Lower leg skin (tissue), 4 donors: ENCODE data around the gene FAM131C. TPM values are rescaled to one million over a fixed set of nuclear protein-coding genes. Genes with fewer than 3 reads are reported as not detected.

Source experiments
- DNase-seq, 2 donors: peaks; one replicate each; pipeline ENCODE4 v3.0.0-alpha.2; 2019; ENCODE audit warnings: low spot score in 2 of 2
- H3K4me3 ChIP-seq: fragments of 200-600 bp; sonication (generic); 2 replicates; pipeline ENCODE4 v1.5.1; 2017; ENCODE audit warnings: mild to moderate bottlenecking, low read depth; ENCODE audit not compliant: poor library complexity, severe bottlenecking
- POLR2A ChIP-seq, 2 donors: fragments of 450-650 bp; IDR thresholded peaks; one replicate each; pipeline ENCODE4 v1.6.1; 2016 to 2017; ENCODE audit warnings: antibody characterized with exemption in 2 of 2, mild to moderate bottlenecking in 1 of 2, moderate library complexity in 1 of 2
- WGBS, 2 donors: methylation state at CpG; one replicate each; pipeline ENCODE4 v1.1.5; 2018; 5-methylcytosine and 5-hydroxymethylcytosine counted together
- intact Hi-C: fragments of 100-400 bp; cut with DNase I; formaldehyde crosslinking; loops from one replicate; pipeline ENCODE4 v1.15.0; 2023; ENCODE audit warnings: low total_unique reads
- total RNA-seq, 4 donors: library from RNA; depleted of rRNA; stranded (reverse); fragments of >200 nt; gene quantifications; one replicate each; pipeline ENCODE4 v1.1.0, GENCODE V29; 2016
- TF ChIP-seq, protein P1 (sequence below), 3 donors: fragments of 450-650 bp; IDR thresholded peaks; one replicate each; pipeline ENCODE4 v1.5.1; 2016; ENCODE audit warnings: antibody characterized with exemption in 3 of 3, mild to moderate bottlenecking in 3 of 3, moderate library complexity in 2 of 3

The FAM131C gene
- total RNA-seq, 4 donors from 2014 or later: 1.1 to 2.6 (median 1.7) TPM

DNA sequence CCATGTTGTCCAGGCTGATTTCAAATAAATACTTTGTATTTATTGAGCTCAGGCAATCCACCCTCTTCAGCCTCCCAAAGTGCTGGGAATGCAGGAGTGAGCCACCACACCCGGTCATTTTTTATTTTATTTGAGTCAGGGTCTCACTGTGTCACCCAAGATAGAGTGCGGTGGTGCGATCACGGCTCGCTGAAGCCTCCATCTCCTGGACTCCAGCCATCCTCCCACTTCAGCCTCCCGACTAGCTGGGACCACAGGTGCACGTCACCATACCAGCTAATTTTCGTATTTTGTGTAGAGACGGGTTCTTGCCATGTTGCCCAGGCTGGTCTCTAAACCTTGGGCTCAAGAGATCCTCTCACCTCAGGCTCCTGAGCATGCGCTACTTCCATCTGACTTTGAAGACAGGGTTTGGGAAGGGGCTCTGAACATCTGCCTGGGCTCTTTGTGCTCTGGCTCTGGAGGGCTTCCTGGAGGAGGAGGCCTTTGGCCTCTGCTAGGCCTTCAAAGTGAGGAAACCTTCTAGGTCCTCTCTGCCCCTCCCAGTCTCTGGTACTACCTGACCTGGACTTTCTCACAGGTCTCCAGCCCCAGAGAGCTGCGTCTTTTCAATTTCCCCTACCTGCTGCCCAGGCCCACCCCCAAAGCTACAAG lies 61.4 kb downstream of the FAM131C start:
- 94 to 95% methylated on average over 11 of the region's 11 CpGs for WGBS, 2 donors
- no peak for TF ChIP-seq POLR2A (IDR thresholded peaks at IDR 0.05)
- TF ChIP-seq, protein P1, sequence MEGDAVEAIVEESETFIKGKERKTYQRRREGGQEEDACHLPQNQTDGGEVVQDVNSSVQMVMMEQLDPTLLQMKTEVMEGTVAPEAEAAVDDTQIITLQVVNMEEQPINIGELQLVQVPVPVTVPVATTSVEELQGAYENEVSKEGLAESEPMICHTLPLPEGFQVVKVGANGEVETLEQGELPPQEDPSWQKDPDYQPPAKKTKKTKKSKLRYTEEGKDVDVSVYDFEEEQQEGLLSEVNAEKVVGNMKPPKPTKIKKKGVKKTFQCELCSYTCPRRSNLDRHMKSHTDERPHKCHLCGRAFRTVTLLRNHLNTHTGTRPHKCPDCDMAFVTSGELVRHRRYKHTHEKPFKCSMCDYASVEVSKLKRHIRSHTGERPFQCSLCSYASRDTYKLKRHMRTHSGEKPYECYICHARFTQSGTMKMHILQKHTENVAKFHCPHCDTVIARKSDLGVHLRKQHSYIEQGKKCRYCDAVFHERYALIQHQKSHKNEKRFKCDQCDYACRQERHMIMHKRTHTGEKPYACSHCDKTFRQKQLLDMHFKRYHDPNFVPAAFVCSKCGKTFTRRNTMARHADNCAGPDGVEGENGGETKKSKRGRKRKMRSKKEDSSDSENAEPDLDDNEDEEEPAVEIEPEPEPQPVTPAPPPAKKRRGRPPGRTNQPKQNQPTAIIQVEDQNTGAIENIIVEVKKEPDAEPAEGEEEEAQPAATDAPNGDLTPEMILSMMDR (IDR thresholded peaks at IDR 0.05): no peak
- intact Hi-C loops: no loop called here
- no peak for DNase-seq
- no peak overlapping the region for H3K4me3 ChIP-seq

DNA sequence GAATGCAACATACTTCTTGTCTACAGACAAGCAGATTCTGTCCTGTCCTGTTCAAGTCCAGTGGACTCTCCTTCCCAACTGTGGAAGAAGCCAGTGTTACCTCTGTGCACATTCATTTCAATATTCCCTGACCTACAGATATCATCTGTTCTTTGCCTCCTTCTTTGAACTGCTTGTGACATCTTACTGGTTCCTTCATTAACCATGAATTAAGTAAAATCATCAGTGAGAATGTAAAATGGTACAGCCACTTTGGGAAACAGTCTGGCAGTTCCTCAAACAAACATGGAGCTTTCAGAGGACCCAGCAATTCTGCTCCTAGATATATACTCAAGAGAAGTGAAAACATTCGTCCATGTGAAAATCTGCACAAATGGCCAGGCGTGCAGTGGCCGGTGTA lies 62.6 kb downstream of the FAM131C start:
- intact Hi-C loops: no loop called here
- whole genome bisulfite sequencing, 2 donors: 95 to 96% methylated on average over 3 of the region's 3 CpGs
- no peak overlapping the region for H3K4me3 ChIP-seq
- TF ChIP-seq, protein P1 (IDR thresholded peaks at IDR 0.05): no peak
- no peak for TF ChIP-seq POLR2A (IDR thresholded peaks at IDR 0.05)
- DNase-seq: no peak

DNA sequence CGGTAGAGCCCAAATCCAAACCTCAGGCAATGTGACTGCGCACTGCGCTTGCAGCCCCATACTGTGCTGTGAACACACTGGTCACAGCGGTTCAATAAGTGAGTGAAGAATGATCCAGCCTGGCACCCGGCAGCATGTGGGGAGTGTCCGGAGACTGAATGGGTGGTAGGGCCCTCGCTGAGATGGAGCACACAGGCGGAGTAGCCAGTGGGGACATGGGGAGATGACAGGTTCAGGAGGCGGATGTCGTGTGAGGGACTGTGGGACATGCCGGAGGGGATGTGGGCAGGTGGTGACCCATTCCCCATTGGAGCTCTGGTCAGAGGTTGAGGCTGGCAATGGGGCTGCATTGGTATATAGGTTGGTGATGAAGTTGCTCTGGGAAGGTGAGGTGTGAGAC lies 63.8 kb downstream of the FAM131C start:
- intact Hi-C loops: no loop called here
- H3K4me3 ChIP-seq: no peak overlapping the region
- WGBS, 2 donors: 90 to 91% methylated on average over 11 of the region's 11 CpGs
- no peak for TF ChIP-seq POLR2A (IDR thresholded peaks at IDR 0.05)
- TF ChIP-seq, protein P1 (IDR thresholded peaks at IDR 0.05): no peak
- no peak for DNase-seq

DNA sequence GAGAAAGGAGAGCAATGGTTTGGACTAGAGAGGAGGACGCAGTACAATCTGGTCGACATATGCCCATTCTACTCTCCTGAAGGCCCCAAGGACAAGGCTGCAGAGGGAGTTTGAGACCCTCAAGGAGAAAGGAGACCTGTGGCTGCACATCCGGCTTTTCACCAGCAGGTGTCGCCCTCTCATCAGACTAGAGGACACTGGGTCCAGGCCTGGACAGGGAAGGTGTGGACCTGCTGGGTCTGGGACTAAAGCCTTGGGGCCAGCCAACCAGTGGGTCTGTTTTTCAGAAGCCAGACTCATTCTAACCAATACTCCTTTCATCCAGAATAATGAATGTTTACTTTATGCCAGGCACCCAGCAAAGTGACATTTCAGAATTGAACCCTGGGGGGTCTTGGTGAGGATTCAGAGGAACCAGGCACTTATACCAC lies 64.4 kb downstream of the FAM131C start:
- intact Hi-C loops: no loop called here
- peak; percentile 73 to 95 for DNase-seq
- TF ChIP-seq, protein P1 (IDR thresholded peaks at IDR 0.05): peak in 1 of 3 donors; percentile 96
- no peak for TF ChIP-seq POLR2A (IDR thresholded peaks at IDR 0.05)
- no peak overlapping the region for H3K4me3 ChIP-seq
- WGBS, 2 donors: 0 to 4% methylated on average over 4 of the region's 4 CpGs

Other genes with a start within 250 kb of the FAM131C start
- gene SPEN, start 225.9 kb downstream of the FAM131C start, total RNA-seq: 10 to 100 TPM; 41.4 to 63.6 (median 42.9) TPM
- 10 to 100 TPM; 25.9 to 42.4 (median 29.3) TPM for gene ZBTB17, start 97.5 kb downstream of the FAM131C start, total RNA-seq
- gene SRARP, start 69.4 kb downstream of the FAM131C start, total RNA-seq: not detected
- 1 to 10 TPM; 2.4 to 4.2 (median 3.0) TPM for gene HSPB7, start 55.6 kb downstream of the FAM131C start, total RNA-seq
- gene CLCNKA, start 51.6 kb downstream of the FAM131C start, total RNA-seq: 1 to 10 TPM in 1 of 4 donors, under 1 TPM in 2, not detected in 1; 0.10 to 1.3 (median 0.63) TPM
- under 1 TPM in 1 of 4 donors, not detected in 3; 0.26 TPM for gene CLCNKB, start 29.9 kb downstream of the FAM131C start, total RNA-seq
- 10 to 100 TPM; 63.6 to 83.8 (median 68.8) TPM for gene EPHA2, start 82.4 kb upstream of the FAM131C start, total RNA-seq
- gene ARHGEF19, start 139.0 kb upstream of the FAM131C start, total RNA-seq: 10 to 100 TPM; 45.7 to 63.1 (median 48.5) TPM
- 10 to 100 TPM in 2 of 4 donors, 1 to 10 TPM in 2; 6.0 to 17.2 (median 10.4) TPM for gene CPLANE2, start 163.5 kb upstream of the FAM131C start, total RNA-seq